GM21528 (cell line): Measurements from ENCODE around the gene ABHD12.
"Not testable (repeated sequence)": the region's sequence is repeated elsewhere in the genome, so short reads cannot be mapped to it uniquely, and the experiment has no call there.

Experiments used
- ATAC-seq: cut with Tn5 transposase; IDR thresholded peaks from one replicate; pipeline ENCODE4 v1.9.1; 2021; ENCODE audit warnings: mild to moderate bottlenecking, moderate library complexity; ENCODE audit not compliant: unreplicated experiment, low FRiP score

ABHD12 gene

GRCh38 chr20:25324412-25324811, 66.2 kb downstream of the ABHD12 start:
- ATAC-seq, result no peak

GRCh38 chr20:25323496-25324246, 67.0 kb downstream of the ABHD12 start:
- ATAC-seq, result no peak

- ATAC-seq, result no peak
Measured at GRCh38 chr20:25321991-25322390, 68.6 kb downstream of the ABHD12 start.

GRCh38 chr20:25321262-25321831, 69.3 kb downstream of the ABHD12 start:
- no peak for ATAC-seq

GRCh38 chr20:25320035-25320800, 70.4 kb downstream of the ABHD12 start:
- ATAC-seq, result no peak

GRCh38 chr20:25319241-25320034, 71.2 kb downstream of the ABHD12 start:
- no peak for ATAC-seq

- peak; percentile 93 for ATAC-seq
Measured at GRCh38 chr20:25318471-25319240, 72.0 kb downstream of the ABHD12 start.

GRCh38 chr20:25317351-25318075, 73.1 kb downstream of the ABHD12 start:
- ATAC-seq, result no peak

GRCh38 chr20:25316506-25317190, 74.0 kb downstream of the ABHD12 start:
- no peak for ATAC-seq

- ATAC-seq, result no peak
Measured at GRCh38 chr20:25315418-25316210, 75.0 kb downstream of the ABHD12 start.

- no peak for ATAC-seq
Measured at GRCh38 chr20:25314497-25315417, 75.9 kb downstream of the ABHD12 start.

- no peak for ATAC-seq
Measured at GRCh38 chr20:25313593-25313992, 77.0 kb downstream of the ABHD12 start.

GRCh38 chr20:25312716-25313115, 77.9 kb downstream of the ABHD12 start:
- not testable (repeated sequence) for ATAC-seq

GRCh38 chr20:25310921-25311728, 79.5 kb downstream of the ABHD12 start:
- no peak for ATAC-seq

- ATAC-seq, result peak; percentile 83
Measured at GRCh38 chr20:25310268-25310920, 80.2 kb downstream of the ABHD12 start.
